A673 (cell line): ENCODE measurements around the gene FNBP1L.

ENCODE experiments used
- EZH2 ChIP-seq: fragments of 200-600 bp; sonication (generic); IDR thresholded peaks from 2 replicates; pipeline ENCODE4 v1.6.1; 2017; ENCODE audit warnings: borderline replicate concordance, low read depth, mild to moderate bottlenecking, mixed read lengths, antibody characterized with exemption, low read length; ENCODE audit not compliant: poor library complexity, severe bottlenecking
- TF ChIP-seq, protein P1 (sequence below): fragments of 300-800, 200-600 bp; sonication (generic); conservative IDR thresholded peaks from 2 replicates; pipeline ENCODE4 v1.5.1; 2017; ENCODE audit warnings: low read depth, mild to moderate bottlenecking, antibody characterized with exemption, low read length, moderate library complexity, mixed read lengths

- TF ChIP-seq, protein P1, sequence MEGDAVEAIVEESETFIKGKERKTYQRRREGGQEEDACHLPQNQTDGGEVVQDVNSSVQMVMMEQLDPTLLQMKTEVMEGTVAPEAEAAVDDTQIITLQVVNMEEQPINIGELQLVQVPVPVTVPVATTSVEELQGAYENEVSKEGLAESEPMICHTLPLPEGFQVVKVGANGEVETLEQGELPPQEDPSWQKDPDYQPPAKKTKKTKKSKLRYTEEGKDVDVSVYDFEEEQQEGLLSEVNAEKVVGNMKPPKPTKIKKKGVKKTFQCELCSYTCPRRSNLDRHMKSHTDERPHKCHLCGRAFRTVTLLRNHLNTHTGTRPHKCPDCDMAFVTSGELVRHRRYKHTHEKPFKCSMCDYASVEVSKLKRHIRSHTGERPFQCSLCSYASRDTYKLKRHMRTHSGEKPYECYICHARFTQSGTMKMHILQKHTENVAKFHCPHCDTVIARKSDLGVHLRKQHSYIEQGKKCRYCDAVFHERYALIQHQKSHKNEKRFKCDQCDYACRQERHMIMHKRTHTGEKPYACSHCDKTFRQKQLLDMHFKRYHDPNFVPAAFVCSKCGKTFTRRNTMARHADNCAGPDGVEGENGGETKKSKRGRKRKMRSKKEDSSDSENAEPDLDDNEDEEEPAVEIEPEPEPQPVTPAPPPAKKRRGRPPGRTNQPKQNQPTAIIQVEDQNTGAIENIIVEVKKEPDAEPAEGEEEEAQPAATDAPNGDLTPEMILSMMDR: no peak
- TF ChIP-seq EZH2: no peak
Measured at GRCh38 chr1:93426181-93426580, 21.7 kb upstream of the FNBP1L start.
